SH-SY5Y (cell line): ENCODE results near the gene VMP1.

ENCODE experiments used
- GATA2 ChIP-seq: IDR thresholded peaks from 2 replicates; pipeline ENCODE4 v1.6.1; 2011; ENCODE audit warnings: mild to moderate bottlenecking, low read depth, low read length
- GATA3 ChIP-seq: IDR thresholded peaks from 2 replicates; pipeline ENCODE4 v1.6.1; 2011; ENCODE audit warnings: low read depth, mild to moderate bottlenecking, low read length, moderate library complexity

DNA sequence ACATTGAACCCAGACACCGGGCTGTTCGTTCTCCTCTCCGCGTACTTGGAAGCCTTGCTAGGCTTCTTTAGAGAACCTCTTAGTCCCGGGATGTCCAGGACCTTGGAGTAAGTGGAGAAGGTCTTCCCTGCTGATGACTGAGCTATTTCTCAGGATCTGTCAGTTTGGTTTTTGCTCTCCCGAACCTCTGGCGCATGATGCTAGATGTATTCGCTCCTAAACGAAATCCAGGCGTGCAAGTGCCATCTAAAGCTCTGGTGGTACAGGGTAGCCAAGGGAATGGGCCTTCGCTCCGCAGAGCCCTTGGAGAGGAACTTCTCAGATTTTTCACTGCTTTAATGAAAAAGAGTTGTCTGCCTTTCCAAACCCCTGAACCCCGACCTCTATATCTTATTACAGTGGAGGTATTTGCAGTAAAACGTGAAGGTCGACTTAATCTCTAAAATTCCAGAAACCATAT lies 547 bp downstream of the VMP1 start:
- TF ChIP-seq GATA2 = no peak
- TF ChIP-seq GATA3 = no peak
